Stomach (tissue), 4 donors: ENCODE data around the gene PDHX.

Source experiments
- POLR2A ChIP-seq, 4 donors: fragments of 450-650 bp; IDR thresholded peaks; one replicate each; pipeline ENCODE4 v1.6.1; 2016; ENCODE audit warnings: antibody characterized with exemption in 4 of 4, control low read depth in 2 of 4, mild to moderate bottlenecking in 1 of 4, moderate library complexity in 1 of 4
- TF ChIP-seq, protein P1 (sequence below), 7 experiments: fragments of 450-650 bp in 4 of 7; fragments of 200-600 bp in 3 of 7; sonication (generic) in 3 of 7; IDR thresholded peaks; one replicate each; pipeline ENCODE4 v1.5.1; 2016 to 2019; ENCODE audit warnings: antibody characterized with exemption in 7 of 7, control low read depth in 2 of 7, mild to moderate bottlenecking in 1 of 7

DNA sequence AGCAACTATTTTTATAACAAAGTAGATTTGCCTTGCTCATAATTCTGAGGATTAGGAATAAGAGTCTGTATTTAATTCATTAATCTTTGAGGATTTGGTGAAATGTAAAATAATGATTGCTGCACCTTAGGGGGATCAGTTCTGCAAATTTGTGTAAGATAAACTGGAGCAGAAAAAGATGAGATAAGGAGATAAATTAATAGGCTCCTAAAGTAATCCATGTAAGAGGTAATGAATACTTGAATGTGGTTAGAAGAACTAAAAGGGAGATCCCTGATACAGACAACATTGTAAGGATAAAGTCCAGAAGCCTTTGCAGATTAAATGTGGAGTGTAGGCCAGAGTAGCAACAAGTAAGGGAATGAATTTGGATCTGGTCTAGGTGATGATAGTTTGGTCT, 45.6 kb downstream of the PDHX start:
- TF ChIP-seq, protein P1, sequence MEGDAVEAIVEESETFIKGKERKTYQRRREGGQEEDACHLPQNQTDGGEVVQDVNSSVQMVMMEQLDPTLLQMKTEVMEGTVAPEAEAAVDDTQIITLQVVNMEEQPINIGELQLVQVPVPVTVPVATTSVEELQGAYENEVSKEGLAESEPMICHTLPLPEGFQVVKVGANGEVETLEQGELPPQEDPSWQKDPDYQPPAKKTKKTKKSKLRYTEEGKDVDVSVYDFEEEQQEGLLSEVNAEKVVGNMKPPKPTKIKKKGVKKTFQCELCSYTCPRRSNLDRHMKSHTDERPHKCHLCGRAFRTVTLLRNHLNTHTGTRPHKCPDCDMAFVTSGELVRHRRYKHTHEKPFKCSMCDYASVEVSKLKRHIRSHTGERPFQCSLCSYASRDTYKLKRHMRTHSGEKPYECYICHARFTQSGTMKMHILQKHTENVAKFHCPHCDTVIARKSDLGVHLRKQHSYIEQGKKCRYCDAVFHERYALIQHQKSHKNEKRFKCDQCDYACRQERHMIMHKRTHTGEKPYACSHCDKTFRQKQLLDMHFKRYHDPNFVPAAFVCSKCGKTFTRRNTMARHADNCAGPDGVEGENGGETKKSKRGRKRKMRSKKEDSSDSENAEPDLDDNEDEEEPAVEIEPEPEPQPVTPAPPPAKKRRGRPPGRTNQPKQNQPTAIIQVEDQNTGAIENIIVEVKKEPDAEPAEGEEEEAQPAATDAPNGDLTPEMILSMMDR (IDR thresholded peaks at IDR 0.05) = no peak
- TF ChIP-seq POLR2A (IDR thresholded peaks at IDR 0.05) = no peak
